Activated T-helper 2 cell treated with anti-CD3 and anti-CD28 coated beads, Interferon-gamma antibody, Interleukin-2, Interleukin-4, amounts not matched to agents 10 μg/mL and 5 μg/mL and 100 μg/mL, durations not matched to agents 14 hours and 24 hours and 36 hours (primary cell): Measurements from ENCODE around the gene ATAT1. TPM values are rescaled to one million over a fixed set of nuclear protein-coding genes. Genes with fewer than 3 reads are reported as not detected.

ENCODE experiments used
- DNase-seq: peaks from one replicate; pipeline ENCODE4 v3.0.0; 2021; ENCODE audit warnings: low spot score
- H3K27ac Mint-ChIP-seq: one replicate; pipeline ENCODE4 v1.8.0; 2021; ENCODE audit warnings: mixed read lengths
- H3K27me3 Mint-ChIP-seq: one replicate; pipeline ENCODE4 v1.8.0; 2021; ENCODE audit warnings: low read depth, mixed read lengths
- H3K36me3 Mint-ChIP-seq: one replicate; pipeline ENCODE4 v1.8.0; 2021; ENCODE audit warnings: low read depth, mixed read lengths
- H3K4me1 Mint-ChIP-seq: one replicate; pipeline ENCODE4 v1.8.0; 2021; ENCODE audit warnings: low read depth, mixed read lengths
- H3K4me3 Mint-ChIP-seq: one replicate; pipeline ENCODE4 v1.8.0; 2021; ENCODE audit warnings: low read depth, mild to moderate bottlenecking, moderate library complexity, mixed read lengths
- H3K9me3 Mint-ChIP-seq: one replicate; pipeline ENCODE4 v1.8.0; 2021; ENCODE audit warnings: mixed read lengths
- intact Hi-C: fragments of 100-400 bp; cut with micrococcal nuclease; formaldehyde crosslinking; loops from one replicate; pipeline ENCODE4 v1.15.1; 2023
- total RNA-seq: library from RNA; stranded (reverse); gene quantifications from 2 replicates; pipeline ENCODE4 v1.2.3, GENCODE V29; 2022

Gene ATAT1
- total RNA-seq, 1 donor from 2014 or later = 13.9 TPM

GRCh38 chr6:30691208-30691847, 64.7 kb downstream of the ATAT1 start:
- peak overlapping the region; percentile 97 for H3K4me3 Mint-ChIP-seq
- H3K9me3 Mint-ChIP-seq = no peaks in the 10 kb centered on the region
- peaks cover 6% of the 10 kb centered on the region for H3K36me3 Mint-ChIP-seq
- intact Hi-C loops = no loop called here
- H3K4me1 Mint-ChIP-seq = peaks cover 31% of the 10 kb centered on the region
- H3K27me3 Mint-ChIP-seq = no peaks in the 10 kb centered on the region
- no peak for DNase-seq
- peak overlapping the region; percentile 24 for H3K27ac Mint-ChIP-seq

Other genes starting within 250 kb of the ATAT1 start
- 358 and 360 TPM in 2 replicates for gene HLA-E, start 137.4 kb upstream of the ATAT1 start, total RNA-seq
- gene GNL1, start 70.4 kb upstream of the ATAT1 start, total RNA-seq = 79.8 and 88.2 TPM in 2 replicates
- 35.0 and 36.6 TPM in 2 replicates for gene PRR3, start 69.6 kb upstream of the ATAT1 start, total RNA-seq
- 102 and 112 TPM in 2 replicates for gene ABCF1, start 55.4 kb upstream of the ATAT1 start, total RNA-seq
- gene PPP1R10, start 9.6 kb upstream of the ATAT1 start, total RNA-seq = 96.7 and 102 TPM in 2 replicates
- 71.9 and 74.9 TPM in 2 replicates for gene MRPS18B, start 9.0 kb upstream of the ATAT1 start, total RNA-seq
- 23.1 and 28.2 TPM in 2 replicates for gene C6orf136, start 20.3 kb downstream of the ATAT1 start, total RNA-seq
- gene DHX16, start 46.1 kb downstream of the ATAT1 start, total RNA-seq = 48.4 and 48.5 TPM in 2 replicates
- 137 and 144 TPM in 2 replicates for gene PPP1R18, start 59.8 kb downstream of the ATAT1 start, total RNA-seq
- 23.1 and 24.2 TPM in 2 replicates for gene NRM, start 64.1 kb downstream of the ATAT1 start, total RNA-seq
- 88.3 and 96.6 TPM in 2 replicates for gene MDC1, start 90.4 kb downstream of the ATAT1 start, total RNA-seq
- 1,115 and 1,128 TPM in 2 replicates for gene TUBB, start 93.5 kb downstream of the ATAT1 start, total RNA-seq
- 201 and 214 TPM in 2 replicates for gene FLOT1, start 115.8 kb downstream of the ATAT1 start, total RNA-seq
- gene IER3, start 117.7 kb downstream of the ATAT1 start, total RNA-seq = 185 and 190 TPM in 2 replicates